Stimulated activated naive CD8-positive, alpha-beta T cell treated with anti-CD3 and anti-CD28 coated beads, Interleukin-15, Interleukin-2, amounts not matched to agents 100 ng/mL and 50 ng/mL, for 24 hours (primary cell): ENCODE measurements around the gene TMEM179B.
"Not testable (repeated sequence)": the region's sequence is repeated elsewhere in the genome, so short reads cannot be mapped to it uniquely, and the experiment has no call there.

Experiments used
- H3K27ac Mint-ChIP-seq: one replicate; pipeline ENCODE4 v1.8.0; 2021; ENCODE audit warnings: mild to moderate bottlenecking, mixed read lengths
- H3K27me3 Mint-ChIP-seq: one replicate; pipeline ENCODE4 v1.8.0; 2021; ENCODE audit warnings: mixed read lengths
- H3K36me3 Mint-ChIP-seq: one replicate; pipeline ENCODE4 v1.8.0; 2021; ENCODE audit warnings: low read depth, mixed read lengths
- H3K4me1 Mint-ChIP-seq: one replicate; pipeline ENCODE4 v1.8.0; 2021; ENCODE audit warnings: low read depth, mixed read lengths
- H3K4me3 Mint-ChIP-seq: one replicate; pipeline ENCODE4 v1.8.0; 2021; ENCODE audit warnings: mild to moderate bottlenecking, mixed read lengths
- H3K9me3 Mint-ChIP-seq: one replicate; pipeline ENCODE4 v1.8.0; 2021; ENCODE audit warnings: mixed read lengths

TMEM179B gene

GRCh38 chr11:62805076-62805892 lies 18.1 kb downstream of the TMEM179B start, which contains the start of gene NXF1:
Gene NXF1, minus strand, starts transcription at chr11:62805440. Its CDS starts 84 bp downstream, at chr11:62805356.
- Mint-ChIP-seq H3K36me3 (peaks cover 41% of the 10 kb centered on the region), H3K9me3 (no peaks in the 10 kb centered on the region), H3K4me3 (peak within 1 kb of the TSS; percentile 99), H3K27me3 (no peaks in the 10 kb centered on the region), H3K27ac (peak within 1 kb of the TSS; percentile 97), H3K4me1 (peaks cover 38% of the 10 kb centered on the region)

DNA sequence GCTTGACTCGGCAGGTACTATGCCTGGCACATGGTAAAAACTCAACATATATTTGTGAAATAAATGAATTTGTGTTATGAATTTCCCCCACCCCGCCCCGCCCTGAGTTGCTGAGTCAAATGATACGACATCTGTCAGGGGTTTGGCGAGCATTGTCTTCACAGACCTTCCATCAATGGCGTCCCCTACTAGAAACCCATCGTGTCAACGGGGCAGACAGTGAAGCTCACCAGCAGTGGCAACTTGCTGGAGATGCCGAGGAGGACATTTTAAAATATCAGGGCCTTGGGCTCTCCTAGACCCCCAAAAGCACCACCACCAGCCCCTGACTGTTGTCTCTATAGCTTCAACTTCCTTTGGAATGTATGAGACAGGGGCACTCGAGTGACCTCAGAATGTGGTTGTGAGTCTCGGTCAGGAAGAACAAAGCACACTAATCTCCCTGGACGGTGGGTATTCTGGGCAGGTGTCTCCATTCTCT lies 18.8 kb downstream of the TMEM179B start:
- H3K4me3 Mint-ChIP-seq: peak overlapping the region; percentile 99
- H3K36me3 Mint-ChIP-seq: peaks cover 37% of the 10 kb centered on the region
- no peaks in the 10 kb centered on the region for H3K9me3 Mint-ChIP-seq
- no peaks in the 10 kb centered on the region for H3K27me3 Mint-ChIP-seq
- H3K4me1 Mint-ChIP-seq: peaks cover 38% of the 10 kb centered on the region
- H3K27ac Mint-ChIP-seq: peak overlapping the region; percentile 97

GRCh38 chr11:62806611-62807121 lies 19.5 kb downstream of the TMEM179B start:
- Mint-ChIP-seq H3K27me3 (no peaks in the 10 kb centered on the region), H3K36me3 (peaks cover 30% of the 10 kb centered on the region), H3K4me1 (peaks cover 35% of the 10 kb centered on the region), H3K4me3 (peak overlapping the region; percentile 99), H3K9me3 (no peaks in the 10 kb centered on the region), H3K27ac (peak overlapping the region; percentile 97)

GRCh38 chr11:62810748-62811147 lies 23.5 kb downstream of the TMEM179B start:
- peaks cover 4% of the 10 kb centered on the region for H3K36me3 Mint-ChIP-seq

DNA sequence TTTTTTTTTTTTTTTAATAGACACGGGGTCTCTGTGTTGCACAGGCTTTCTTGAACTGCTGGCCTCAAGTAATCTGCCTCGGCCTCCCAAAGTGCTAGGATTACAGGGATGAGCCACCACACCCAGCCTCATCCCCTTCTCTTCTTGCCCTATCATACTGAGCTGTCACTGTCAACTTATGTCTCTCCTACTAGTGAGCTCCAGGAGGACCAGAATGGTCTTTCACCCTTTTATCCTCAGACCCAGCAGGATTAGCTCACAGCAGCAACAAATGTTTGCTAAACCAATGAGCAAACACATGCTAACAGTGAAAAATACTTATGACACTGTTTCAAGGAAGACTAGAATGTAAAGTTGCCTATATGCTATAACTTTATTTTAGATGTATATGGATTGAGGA lies 24.5 kb downstream of the TMEM179B start:
- peaks cover 2% of the 10 kb centered on the region for H3K4me1 Mint-ChIP-seq
- H3K36me3 Mint-ChIP-seq: peaks cover 4% of the 10 kb centered on the region
- no peak overlapping the region for H3K27ac Mint-ChIP-seq
- no peaks in the 10 kb centered on the region for H3K27me3 Mint-ChIP-seq
- no peaks in the 10 kb centered on the region for H3K9me3 Mint-ChIP-seq
- no peak overlapping the region for H3K4me3 Mint-ChIP-seq

More at GRCh38 chr11:62810748-62811147, 23.5 kb downstream of the TMEM179B start:
- Mint-ChIP-seq H3K4me3 (no peak overlapping the region), H3K27me3 (no peaks in the 10 kb centered on the region), H3K27ac (peak overlapping the region; percentile 27), H3K9me3 (no peaks in the 10 kb centered on the region), H3K4me1 (peaks cover 10% of the 10 kb centered on the region)

DNA sequence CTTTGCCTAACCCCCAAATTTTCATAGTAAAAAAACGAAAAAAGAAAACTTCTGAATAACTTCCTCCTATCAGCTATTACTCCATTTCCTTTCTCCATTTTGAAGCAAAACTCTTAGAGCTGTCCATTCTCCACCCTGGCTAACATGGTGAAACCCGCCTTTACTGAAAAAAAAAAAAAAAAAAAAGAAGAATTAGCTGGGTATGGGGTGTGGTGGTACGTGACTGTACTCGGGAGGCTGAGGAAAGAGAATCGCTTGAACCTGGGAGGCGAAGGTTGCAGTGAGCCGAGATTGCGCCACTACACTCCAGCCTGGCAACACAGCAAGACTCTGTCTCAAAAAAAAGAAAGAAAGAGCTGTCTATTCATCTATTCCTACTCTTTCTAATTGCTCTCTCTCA lies 29.4 kb downstream of the TMEM179B start:
- Mint-ChIP-seq H3K4me3 (no peak overlapping the region), H3K36me3 (peaks cover 24% of the 10 kb centered on the region), H3K27me3 (no peaks in the 10 kb centered on the region), H3K9me3 (no peaks in the 10 kb centered on the region), H3K27ac (no peak overlapping the region), H3K4me1 (no peaks in the 10 kb centered on the region)

- Mint-ChIP-seq H3K9me3 (no peaks in the 10 kb centered on the region), H3K4me3 (no peak overlapping the region), H3K36me3 (peaks cover 24% of the 10 kb centered on the region), H3K4me1 (no peaks in the 10 kb centered on the region), H3K27me3 (no peaks in the 10 kb centered on the region), H3K27ac (no peak overlapping the region)
These were observed 29.9 kb downstream of the TMEM179B start for GRCh38 chr11:62817129-62817528.

DNA sequence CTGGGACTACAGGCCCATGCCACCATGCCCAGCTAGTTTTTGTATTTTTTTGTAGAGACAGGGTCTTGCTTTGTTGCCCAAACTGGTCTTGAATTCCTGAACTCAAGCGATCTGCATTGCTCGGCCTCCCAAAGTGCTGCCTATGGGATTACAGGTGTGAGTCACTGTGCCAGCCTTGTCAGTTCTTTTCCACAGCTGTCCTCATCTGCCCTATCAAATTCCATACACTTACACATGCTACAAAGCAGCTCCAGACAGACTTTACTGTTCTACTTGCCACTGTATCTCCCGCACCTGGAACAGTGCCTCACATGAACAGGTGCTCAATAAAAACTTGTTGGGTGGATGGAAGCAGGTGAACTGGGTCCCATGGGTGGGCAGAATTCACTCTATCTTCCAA lies 36.5 kb downstream of the TMEM179B start:
- Mint-ChIP-seq H3K36me3 (peaks cover 54% of the 10 kb centered on the region), H3K4me3 (no peak overlapping the region), H3K27me3 (no peaks in the 10 kb centered on the region), H3K9me3 (no peaks in the 10 kb centered on the region), H3K27ac (peak overlapping the region; percentile 31), H3K4me1 (no peaks in the 10 kb centered on the region)

DNA sequence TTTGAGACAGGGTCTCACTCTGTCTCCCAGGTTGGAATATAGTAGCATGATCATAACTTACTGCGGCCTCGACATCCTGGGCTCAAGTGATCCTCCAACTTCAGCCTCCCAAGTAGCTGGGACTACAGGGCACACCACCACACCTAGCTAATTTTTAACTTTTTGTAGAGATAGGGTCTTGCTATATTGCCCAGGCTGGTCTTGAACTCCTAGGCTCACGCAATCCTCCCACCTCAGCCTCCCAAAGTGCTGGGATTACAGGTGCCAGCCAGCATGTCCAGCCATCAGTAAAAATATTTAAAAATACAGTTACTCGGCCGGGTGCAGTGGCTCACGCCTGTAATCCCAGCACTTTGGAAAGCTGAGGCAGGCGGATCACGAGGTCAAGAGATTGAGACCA lies 40.9 kb downstream of the TMEM179B start:
- not testable (repeated sequence) for H3K9me3 Mint-ChIP-seq, H3K27me3 Mint-ChIP-seq, H3K27ac Mint-ChIP-seq, H3K4me3 Mint-ChIP-seq
- Mint-ChIP-seq H3K4me1 (peaks cover 21% of the 10 kb centered on the region), H3K36me3 (peaks cover 42% of the 10 kb centered on the region)

DNA sequence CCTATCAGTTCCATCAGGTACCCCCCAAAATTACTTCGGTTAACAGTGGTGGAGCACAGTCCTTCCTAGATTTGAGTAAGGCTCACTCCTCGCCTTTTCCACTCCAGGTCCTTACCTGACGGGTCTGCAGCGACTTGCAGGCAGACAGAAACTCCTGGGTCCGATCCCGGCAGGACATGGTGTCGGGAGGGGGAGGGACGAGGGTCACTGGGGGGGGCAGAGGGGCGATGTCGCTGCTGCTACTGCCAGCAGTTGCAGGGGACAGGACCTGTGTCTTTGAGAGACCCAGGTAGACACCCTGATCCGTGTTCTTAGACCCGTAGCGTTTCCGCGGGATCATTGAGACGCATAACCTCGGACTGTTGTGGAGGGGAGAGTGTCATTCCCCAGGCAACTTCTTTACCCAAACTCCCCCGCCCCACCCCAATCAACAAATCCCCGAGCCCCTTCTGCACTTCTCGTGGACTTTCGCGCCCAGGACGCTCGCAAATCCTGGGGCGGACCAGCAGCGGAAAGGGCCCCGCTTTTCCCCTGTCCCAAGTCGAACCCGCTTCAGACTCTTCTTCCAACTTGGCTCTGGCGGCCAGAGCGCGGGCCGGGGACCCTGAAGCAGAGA lies 43.8 kb downstream of the TMEM179B start:
- peaks cover 37% of the 10 kb centered on the region for H3K4me1 Mint-ChIP-seq
- peak overlapping the region; percentile 96 for H3K27ac Mint-ChIP-seq
- H3K27me3 Mint-ChIP-seq: no peaks in the 10 kb centered on the region
- no peaks in the 10 kb centered on the region for H3K9me3 Mint-ChIP-seq
- peak overlapping the region; percentile 93 for H3K4me3 Mint-ChIP-seq
- peaks cover 46% of the 10 kb centered on the region for H3K36me3 Mint-ChIP-seq

DNA sequence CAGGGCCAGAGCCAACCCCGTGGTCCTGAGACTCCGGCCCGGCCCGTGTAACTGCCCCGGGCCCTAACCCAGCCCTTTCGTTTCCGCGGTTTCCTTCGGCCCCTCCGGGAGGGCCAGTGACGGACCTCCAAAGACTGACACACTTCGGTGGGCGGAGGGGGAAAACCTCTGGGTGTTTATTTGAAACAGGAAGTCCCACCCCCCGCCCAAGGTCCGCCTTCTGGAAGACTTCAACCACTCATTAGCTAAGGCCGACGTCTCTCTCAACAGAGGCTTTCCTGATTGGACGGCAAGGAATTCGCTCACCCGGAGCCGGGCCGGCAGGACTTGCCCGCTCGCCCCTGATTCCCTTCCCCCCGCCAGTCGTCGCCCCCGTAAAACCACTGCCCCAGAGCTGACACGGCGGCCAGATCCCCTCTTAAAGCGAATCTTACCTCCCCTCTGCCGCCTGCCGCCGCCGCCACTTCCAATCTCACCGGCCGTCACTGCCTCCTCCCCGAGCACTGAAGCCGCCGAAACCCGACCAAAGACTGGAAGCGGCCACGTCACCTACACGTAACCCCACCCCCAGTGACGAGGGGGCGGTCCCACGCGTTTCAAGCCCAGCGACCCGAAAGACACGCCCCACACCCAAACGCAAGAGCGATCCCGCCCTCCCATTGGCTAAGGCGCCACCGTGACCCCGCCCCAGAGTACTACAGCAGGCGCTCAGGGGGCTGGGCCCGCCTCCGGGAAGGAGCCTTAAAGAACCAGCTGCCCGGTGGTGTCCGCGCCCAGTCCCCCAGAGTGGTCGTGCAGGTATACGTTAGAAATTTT lies 44.5 kb downstream of the TMEM179B start, which contains the start of gene STX5:
Gene STX5, minus strand, starts transcription at position 532 of the 816 bp plus-strand sequence. CDS start 808 bp downstream, outside the sequence.
- Mint-ChIP-seq H3K27me3 (no peaks in the 10 kb centered on the region), H3K9me3 (no peaks in the 10 kb centered on the region), H3K4me3 (peak within 1 kb of the TSS; percentile 93), H3K4me1 (peaks cover 44% of the 10 kb centered on the region), H3K36me3 (peaks cover 53% of the 10 kb centered on the region), H3K27ac (peak within 1 kb of the TSS; percentile 96)

GRCh38 chr11:62832336-62833234 lies 45.4 kb downstream of the TMEM179B start, which contains the start of gene TEX54:
Gene TEX54, minus strand, starts transcription at chr11:62832841.
- Mint-ChIP-seq H3K27ac (peak within 1 kb of the TSS; percentile 96), H3K4me3 (peak within 1 kb of the TSS; percentile 93), H3K4me1 (peaks cover 51% of the 10 kb centered on the region), H3K9me3 (no peaks in the 10 kb centered on the region), H3K27me3 (no peaks in the 10 kb centered on the region), H3K36me3 (peaks cover 49% of the 10 kb centered on the region)

GRCh38 chr11:62835336-62835735 lies 48.1 kb downstream of the TMEM179B start:
- H3K4me3 Mint-ChIP-seq: no peak overlapping the region
- no peak overlapping the region for H3K27ac Mint-ChIP-seq
- H3K4me1 Mint-ChIP-seq: peaks cover 60% of the 10 kb centered on the region
- H3K36me3 Mint-ChIP-seq: peaks cover 56% of the 10 kb centered on the region
- H3K27me3 Mint-ChIP-seq: no peaks in the 10 kb centered on the region
- no peaks in the 10 kb centered on the region for H3K9me3 Mint-ChIP-seq
